IMR-90 (cell line): ENCODE results near the gene EML1. TPM values are rescaled to one million over a fixed set of nuclear protein-coding genes. Genes with fewer than 3 reads are reported as not detected.

Experiments
- ATAC-seq: fragments of 200-7000 bp; cut with Tn5 transposase; 2 replicates; pipeline ENCODE4 v1.9.1; 2020; ENCODE audit warnings: low read depth, mild to moderate bottlenecking, moderate library complexity
- BruUV-seq: library from RNA; stranded (reverse); fragments of 400-500 nt; replicated peaks from 2 replicates; lab custom pipeline; 2021; lab: Mats Ljungman, UMichigan
- CTCF ChIA-PET: fragments of 300-600 bp; formaldehyde crosslinking; extraction: SDS; loops from one replicate; lab custom pipeline; 2021; ENCODE audit warnings: antibody characterized with exemption; lab: Yijun Ruan, JAX
- POLR2A ChIA-PET: fragments of 300-600 bp; sonication (Branson Sonifier 250); formaldehyde crosslinking; loops from one replicate; lab custom pipeline; 2022; ENCODE audit warnings: antibody characterized with exemption; ENCODE audit not compliant: unreplicated experiment; lab: Charles Lee
- DNase-seq: peaks from one replicate; pipeline ENCODE4 v3.0.0; 2013
- H2AFZ ChIP-seq: replicated peaks from 2 replicates; pipeline ENCODE3; 2013; ENCODE audit warnings: low read length, mild to moderate bottlenecking; ENCODE audit not compliant: poor library complexity
- H2AK5ac ChIP-seq: 2 replicates; pipeline ENCODE4 v1.6.1; 2013; ENCODE audit warnings: low read depth, low read length, inconsistent platforms
- H2AK9ac ChIP-seq: replicated peaks from 2 replicates; pipeline ENCODE3; 2013; ENCODE audit warnings: mild to moderate bottlenecking, low read depth, low read length, moderate library complexity; ENCODE audit not compliant: poor library complexity
- H2BK120ac ChIP-seq: 2 replicates; pipeline ENCODE4 v1.6.1; 2013; ENCODE audit warnings: low read depth, low read length, inconsistent platforms
- H2BK15ac ChIP-seq: 3 replicates; pipeline ENCODE4 v1.6.1; 2013; ENCODE audit warnings: low read depth, low read length, inconsistent platforms
- H2BK20ac ChIP-seq: 2 replicates; pipeline ENCODE4 v1.6.1; 2013; ENCODE audit warnings: low read depth, mild to moderate bottlenecking, inconsistent platforms, low read length, moderate library complexity
- H2BK5ac ChIP-seq: 2 replicates; pipeline ENCODE4 v1.6.1; 2013; ENCODE audit warnings: mild to moderate bottlenecking, low read depth, low read length, inconsistent platforms; ENCODE audit not compliant: poor library complexity, severe bottlenecking
- H3K14ac ChIP-seq: replicated peaks from 2 replicates; pipeline ENCODE4 v1.6.1; 2013; ENCODE audit warnings: low read depth, low read length, inconsistent platforms
- H3K18ac ChIP-seq: 2 replicates; pipeline ENCODE4 v1.6.1; 2013; ENCODE audit warnings: low read depth, low read length, control low read depth
- H3K23ac ChIP-seq: 2 replicates; pipeline ENCODE4 v1.6.1; 2013; ENCODE audit warnings: low read depth, low read length, inconsistent platforms
- H3K27ac ChIP-seq: 2 replicates; pipeline ENCODE4 v1.5.1; 2013; ENCODE audit warnings: mild to moderate bottlenecking, control low read depth, low read length; ENCODE audit not compliant: insufficient read depth
- H3K27me3 ChIP-seq: 2 replicates; pipeline ENCODE4 v1.6.1; 2013; ENCODE audit warnings: low read length; ENCODE audit not compliant: control insufficient read depth, insufficient read depth
- H3K36me3 ChIP-seq: 2 replicates; pipeline ENCODE4 v1.6.1; 2013; ENCODE audit warnings: low read length, mixed read lengths; ENCODE audit not compliant: control insufficient read depth, insufficient read depth
- H3K4ac ChIP-seq: 2 replicates; pipeline ENCODE4 v1.6.1; 2013; ENCODE audit warnings: low read depth, low read length, inconsistent platforms
- H3K4me1 ChIP-seq: 2 replicates; pipeline ENCODE4 v1.6.1; 2013; ENCODE audit warnings: low read length, mixed read lengths; ENCODE audit not compliant: control insufficient read depth, insufficient read depth
- H3K4me2 ChIP-seq: 2 replicates; pipeline ENCODE4 v1.6.1; 2013; ENCODE audit warnings: low read depth, mild to moderate bottlenecking, control low read depth, low read length, moderate library complexity
- H3K4me3 ChIP-seq: 2 replicates; pipeline ENCODE4 v1.5.1; 2013; ENCODE audit warnings: low read depth, mild to moderate bottlenecking, control low read depth, low read length, moderate library complexity; ENCODE audit not compliant: insufficient read depth
- H3K56ac ChIP-seq: 2 replicates; pipeline ENCODE4 v1.6.1; 2013; ENCODE audit warnings: low read length, inconsistent platforms; ENCODE audit not compliant: insufficient read depth; ENCODE audit errors: extremely low read depth
- H3K79me1 ChIP-seq, 2 experiments: 2 replicates each; pipeline ENCODE4 v1.6.1; 2013; ENCODE audit warnings: low read length in 2 of 2, inconsistent platforms in 1 of 2, low read depth in 1 of 2
- H3K9ac ChIP-seq: 2 replicates; pipeline ENCODE4 v1.6.1; 2013; ENCODE audit warnings: low read depth, low read length, control low read depth
- H3K9me1 ChIP-seq: 2 replicates; pipeline ENCODE4 v1.6.1; 2013; ENCODE audit warnings: low read length, inconsistent platforms; ENCODE audit not compliant: insufficient read depth
- H3K9me3 ChIP-seq: 2 replicates; pipeline ENCODE4 v1.6.1; 2013; ENCODE audit warnings: low read length; ENCODE audit not compliant: control insufficient read depth, insufficient read depth
- H4K20me1 ChIP-seq: 2 replicates; pipeline ENCODE4 v1.6.1; 2013; ENCODE audit warnings: low read length, inconsistent platforms; ENCODE audit not compliant: insufficient read depth
- H4K5ac ChIP-seq: 2 replicates; pipeline ENCODE4 v1.6.1; 2013; ENCODE audit warnings: mild to moderate bottlenecking, low read depth, low read length, control low read depth
- H4K8ac ChIP-seq, 2 experiments: 2 replicates each; pipeline ENCODE4 v1.6.1; 2013; ENCODE audit warnings: low read depth in 2 of 2, low read length in 2 of 2, control low read depth in 1 of 2, inconsistent platforms in 1 of 2
- H4K91ac ChIP-seq: 2 replicates; pipeline ENCODE4 v1.6.1; 2013; ENCODE audit warnings: low read depth, low read length, inconsistent platforms; ENCODE audit not compliant: insufficient read depth
- CEBPB ChIP-seq: IDR thresholded peaks from 2 replicates; pipeline ENCODE4 v1.6.1; 2012; ENCODE audit warnings: low read depth, low read length, improper control_type of control experiment
- CHD1 ChIP-seq: IDR thresholded peaks from 2 replicates; pipeline ENCODE4 v1.6.1; 2012; ENCODE audit warnings: low read depth, low read length, improper control_type of control experiment
- FOS ChIP-seq: fragments of 150-350 bp; IDR thresholded peaks from 2 replicates; pipeline ENCODE4 v1.6.1; 2016; ENCODE audit warnings: low read depth, low read length
- MXI1 ChIP-seq: IDR thresholded peaks from 2 replicates; pipeline ENCODE4 v1.6.1; 2012; ENCODE audit warnings: low read depth, mild to moderate bottlenecking, low read length, moderate library complexity, borderline replicate concordance
- NFE2L2 ChIP-seq: fragments of 150-350 bp; IDR thresholded peaks from 2 replicates; pipeline ENCODE4 v1.6.1; 2016; ENCODE audit warnings: low read depth, mild to moderate bottlenecking, low read length
- POLR2A ChIP-seq: IDR thresholded peaks from 2 replicates; pipeline ENCODE4 v1.6.1; 2012; ENCODE audit warnings: mild to moderate bottlenecking, low read depth, low read length
- RCOR1 ChIP-seq: IDR thresholded peaks from 2 replicates; pipeline ENCODE4 v1.6.1; 2012; ENCODE audit warnings: mild to moderate bottlenecking, low read length, improper control_type of control experiment; ENCODE audit not compliant: insufficient replicate concordance
- RFX5 ChIP-seq: IDR thresholded peaks from 2 replicates; pipeline ENCODE4 v1.8.0; 2012; ENCODE audit warnings: low read depth, mild to moderate bottlenecking, low read length, moderate library complexity
- SMC3 ChIP-seq: fragments of 150-350 bp; IDR thresholded peaks from 2 replicates; pipeline ENCODE4 v1.6.1; 2016; ENCODE audit warnings: low read depth, mild to moderate bottlenecking, antibody characterized with exemption, low read length, moderate library complexity
- WGBS, 2 experiments: methylation state at CpG; one replicate each; pipeline versions ENCODE4 v1.1.5 to v1.1.7; 2013; ENCODE audit warnings: missing lambda C conversion rate in 2 of 2; ENCODE audit not compliant: insufficient read length in 1 of 2; ENCODE audit errors: extremely low coverage in 2 of 2; 5-methylcytosine and 5-hydroxymethylcytosine counted together
- dilution Hi-C: fragments of 300-500 bp; cut with HindIII; formaldehyde crosslinking; loops from one replicate; pipeline ENCODE4 v1.14.3; 2018; ENCODE audit warnings: low sequenced_read_pairs; ENCODE audit not compliant: unreplicated experiment
- in situ Hi-C: fragments of 300-500 bp; cut with MboI; formaldehyde crosslinking; loops from 3 replicates; pipeline ENCODE4 v1.14.3; 2019; ENCODE audit warnings: low sequenced_read_pairs, inconsistent platforms, mixed read lengths
- intact Hi-C: fragments of 100-400 bp; cut with micrococcal nuclease; formaldehyde crosslinking; loops from 2 replicates; pipeline ENCODE4 v1.10.0; 2022
- polyA plus RNA-seq, 3 experiments: library from polyadenylated mRNA; depleted of rRNA; stranded (reverse); fragments of >200 nt; gene quantifications; 2 replicates each; pipeline ENCODE4 v1.2.3, GENCODE V29; 2012; ENCODE audit warnings: low replicate concordance in 1 of 3
- total RNA-seq: library from RNA; depleted of rRNA; stranded (reverse); fragments of >200 nt; gene quantifications from 2 replicates; pipeline ENCODE4 v1.2.3, GENCODE V29; 2012

EML1 gene
- total and polyA plus RNA-seq, 2 of the 4 experiments (the other 2 are of a cell fraction) = 14.0 to 42.3 TPM

DNA sequence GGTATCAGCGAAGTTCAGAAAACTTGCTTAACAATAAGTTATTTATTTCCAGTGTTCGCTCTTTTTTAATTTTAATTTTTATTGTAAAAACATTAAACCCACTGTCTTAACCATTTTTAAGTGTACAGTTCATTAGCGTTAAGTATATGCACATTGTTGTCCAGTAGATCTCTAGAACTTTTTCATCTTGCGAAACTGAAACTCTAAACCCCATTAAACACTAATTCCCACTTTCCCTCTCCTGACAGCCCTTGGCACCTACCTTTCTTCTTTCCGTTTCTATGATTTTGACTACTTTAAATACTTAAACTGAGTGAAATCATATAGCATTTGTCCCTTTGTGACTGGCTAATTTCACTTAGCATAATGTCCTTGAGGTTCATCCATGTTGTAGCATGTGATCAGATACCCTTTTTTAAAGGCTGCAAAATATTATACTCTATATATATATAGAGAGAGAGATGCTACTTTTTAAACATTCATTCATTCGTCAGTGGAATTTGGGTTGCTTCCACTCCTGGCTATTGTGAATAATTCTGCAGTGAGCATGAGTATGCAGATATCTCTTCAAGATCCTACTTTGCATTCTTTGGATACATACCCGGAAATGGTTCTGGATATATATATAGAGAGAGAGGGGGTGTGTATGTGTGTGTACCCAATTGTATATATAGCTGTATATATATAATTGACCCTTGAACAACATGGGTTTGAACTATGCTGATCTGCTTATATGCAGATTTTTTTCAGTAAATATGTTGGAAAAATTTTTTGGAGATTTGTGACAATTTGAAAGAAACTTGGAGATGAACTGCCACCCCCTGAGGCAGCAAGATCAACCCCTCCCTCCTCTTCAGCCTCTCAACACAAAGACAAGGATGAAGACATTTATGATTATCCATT is 197.3 kb downstream of the EML1 start:
- BruUV-seq = no TSS peak
- ATAC-seq = peak; percentile 54; the same call in 1 of the 2 replicates

More for the DNA sequence above, 197.3 kb downstream of the EML1 start:
- Histone ChIP-seq H3K27me3 (no peaks in the 10 kb centered on the region), H3K27ac (peak overlapping the region; percentile 25; the same call in 1 of the 2 replicates), H4K8ac (no peak overlapping the region), H2BK5ac (peak overlapping the region; percentile 65), H3K14ac (no peak overlapping the region; the same call in 1 of the 2 replicates), H2BK15ac (no peak overlapping the region), H3K9me1 (no peaks in the 10 kb centered on the region), H2AK5ac (no peak overlapping the region; the same call in 1 of the 2 replicates), H2AK9ac (no peak overlapping the region), H2AFZ (no peak overlapping the region), H3K79me1 (peaks cover 3 to 15% of the 10 kb centered on the region in 2 experiments; a peak in 2 of 4 replicates), H3K18ac (peak overlapping the region; percentile 61; the same call in 1 of the 2 replicates), H2BK120ac (peak overlapping the region; percentile 42; the same call in 1 of the 2 replicates), H3K23ac (0 out of 2 replicates have a peak overlapping the region, but pooled peaks have one; percentile 52), H3K9ac (no peak overlapping the region), H3K56ac (no peak overlapping the region), H4K20me1 (no peaks in the 10 kb centered on the region), H3K9me3 (no peaks in the 10 kb centered on the region), H3K4me3 (no peak overlapping the region), H2BK20ac (no peak overlapping the region), H3K36me3 (no peaks in the 10 kb centered on the region), H3K4me1 (peaks cover 2% of the 10 kb centered on the region; the same call in 1 of the 2 replicates), H4K91ac (no peak overlapping the region), H3K4ac (no peak overlapping the region), H4K5ac (no peak overlapping the region), H3K4me2 (peak overlapping the region; percentile 74)
- intact Hi-C loops = no loop called here
- dilution Hi-C loops = no loop called here
- 100% methylated on average over 1 of the region's 7 CpGs; no CpG with 5 or more reads in 1 of the 2 experiments for WGBS, 2 experiments
- in situ Hi-C loops = no loop called here
- ChIA-PET POLR2A (no interaction called here), CTCF (no interaction called here)
- DNase-seq = peak; percentile 24
- TF ChIP-seq MXI1 (no peak), SMC3 (no peak), POLR2A (no peak), NFE2L2 (peak; percentile 37; the same call in 1 of the 2 replicates), CHD1 (no peak), RFX5 (no peak), RCOR1 (no peak), CEBPB (no peak), FOS (no peak)
